Anterior cingulate cortex (tissue), 58 donors: ENCODE data around the gene PROM1.
A peak's percentile ranks its signal among the peaks of the same experiment; 100 is the strongest.

Experiments used
- DNase-seq, 58 donors: peaks; one replicate each; lab custom pipeline; 2025; lab: John Stamatoyannopoulos, UW

The PROM1 gene

DNA sequence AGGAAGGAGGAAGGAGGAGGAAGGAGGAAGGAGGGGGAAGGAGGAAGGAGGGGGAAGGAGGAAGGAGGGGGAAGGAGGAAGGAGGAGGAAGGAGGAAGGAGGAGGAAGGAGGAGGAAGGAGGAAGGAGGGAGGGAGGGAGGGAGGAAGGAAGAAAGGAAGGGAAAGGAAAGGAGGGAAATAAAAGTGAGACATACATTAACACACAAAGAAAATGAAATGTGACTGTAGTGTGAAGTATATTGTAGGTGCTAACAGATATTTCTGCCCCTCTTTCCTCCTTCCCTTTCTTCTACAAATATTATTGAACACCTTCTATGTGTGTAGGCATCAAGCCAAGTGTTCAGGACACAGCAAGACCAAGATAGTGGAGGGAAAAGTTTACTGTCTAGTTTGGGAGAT lies 26.4 kb upstream of the PROM1 start:
- no peak for DNase-seq

- DNase-seq = no peak
These were observed 25.4 kb upstream of the PROM1 start for GRCh38 chr4:16109256-16109655.

DNA sequence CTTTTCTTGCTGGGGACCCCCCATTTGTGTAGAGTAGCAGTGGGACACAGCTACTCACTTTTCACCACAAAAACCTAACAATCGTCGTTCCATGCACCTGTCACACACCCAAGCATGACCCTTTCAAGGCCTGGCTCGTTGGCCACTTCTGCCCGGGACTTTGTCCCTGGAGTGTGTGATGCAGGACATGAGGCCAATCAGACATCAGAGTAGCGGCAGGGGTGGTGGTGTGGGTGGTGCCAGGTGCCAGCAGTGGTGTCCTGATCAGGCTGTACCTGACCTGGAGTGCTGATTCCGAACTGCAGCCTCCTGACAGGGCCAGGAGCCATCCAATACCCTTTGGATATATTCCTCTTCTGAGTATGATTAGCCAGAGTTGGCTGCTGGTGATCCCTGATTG lies 23.1 kb upstream of the PROM1 start:
- DNase-seq = no peak

DNA sequence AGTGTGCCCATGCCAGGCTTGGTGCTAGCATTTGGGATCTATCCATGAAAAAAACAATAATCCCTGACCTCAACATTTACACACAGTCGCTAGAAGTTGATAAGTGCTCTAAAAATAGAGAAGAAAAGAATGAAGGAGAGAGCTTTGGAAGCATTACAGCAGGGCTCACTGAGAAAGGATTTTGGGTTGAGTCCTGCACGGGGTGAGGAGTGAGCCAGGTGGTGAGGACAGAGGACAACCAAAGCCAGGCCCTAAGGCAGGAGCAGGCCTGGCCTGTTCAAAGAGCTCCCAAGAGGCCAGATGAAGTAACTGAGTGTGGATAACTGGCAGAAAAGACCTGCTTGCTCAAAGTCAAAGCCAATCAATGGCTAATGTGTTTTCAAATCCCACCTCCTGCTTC lies 20.7 kb upstream of the PROM1 start:
- no peak for DNase-seq

GRCh38 chr4:16102356-16102755 lies 18.5 kb upstream of the PROM1 start:
- DNase-seq = no peak

GRCh38 chr4:16100833-16101232 lies 17.0 kb upstream of the PROM1 start:
- no peak for DNase-seq

GRCh38 chr4:16092682-16093319 lies 9.0 kb upstream of the PROM1 start:
- DNase-seq = no peak

DNA sequence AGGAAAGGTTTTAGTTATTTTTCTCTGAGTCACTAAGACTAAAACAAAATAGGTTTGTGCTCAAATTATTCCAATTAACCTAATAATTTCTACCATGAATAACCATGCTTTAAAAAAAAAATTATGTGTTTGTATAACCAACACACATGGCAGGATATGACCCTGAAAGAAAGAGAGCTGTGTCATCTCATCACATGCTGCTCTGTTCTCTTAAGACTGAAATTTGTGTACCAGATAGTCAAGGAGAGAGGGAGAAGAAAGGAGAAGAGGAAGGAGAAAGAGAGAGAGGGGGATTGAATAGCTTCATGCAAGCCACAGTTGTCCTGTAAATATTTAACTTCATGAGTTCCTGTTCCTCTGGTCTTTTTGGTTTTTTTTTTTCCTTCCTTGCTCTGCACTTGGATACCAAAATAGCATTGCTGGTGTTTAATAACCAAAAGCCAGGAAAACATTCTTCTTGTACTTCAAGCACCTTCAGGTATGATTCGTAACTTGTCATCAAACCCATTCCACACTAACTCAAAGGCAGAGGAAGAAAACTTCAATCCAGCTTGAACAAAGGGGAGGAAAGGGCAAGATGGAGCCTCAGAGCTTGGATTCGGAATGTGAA lies 6.4 kb upstream of the PROM1 start:
- no peak for DNase-seq

DNA sequence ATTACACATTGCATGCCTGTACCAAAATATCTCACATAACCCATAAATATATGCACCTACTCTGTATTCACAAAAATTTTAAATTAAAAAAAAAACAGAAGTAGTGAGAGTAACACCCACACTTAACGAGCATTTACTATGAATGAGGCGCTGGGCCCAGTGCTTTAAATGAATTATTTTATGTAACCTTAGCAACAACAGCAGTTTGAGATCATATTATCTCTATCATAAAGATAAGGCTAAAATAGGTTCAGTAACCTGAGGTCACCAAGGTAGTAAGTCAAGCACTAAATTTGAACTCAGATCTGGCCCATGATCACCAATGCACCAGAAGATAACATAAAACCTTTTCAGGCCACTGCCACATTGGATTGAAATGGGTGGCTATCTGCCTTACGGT lies 5.3 kb upstream of the PROM1 start:
- DNase-seq = no peak

- no peak for DNase-seq
These were observed 4.8 kb upstream of the PROM1 start for GRCh38 chr4:16088601-16089000.

- no peak for DNase-seq
These were observed 2.0 kb upstream of the PROM1 start for GRCh38 chr4:16085822-16086221.

DNA sequence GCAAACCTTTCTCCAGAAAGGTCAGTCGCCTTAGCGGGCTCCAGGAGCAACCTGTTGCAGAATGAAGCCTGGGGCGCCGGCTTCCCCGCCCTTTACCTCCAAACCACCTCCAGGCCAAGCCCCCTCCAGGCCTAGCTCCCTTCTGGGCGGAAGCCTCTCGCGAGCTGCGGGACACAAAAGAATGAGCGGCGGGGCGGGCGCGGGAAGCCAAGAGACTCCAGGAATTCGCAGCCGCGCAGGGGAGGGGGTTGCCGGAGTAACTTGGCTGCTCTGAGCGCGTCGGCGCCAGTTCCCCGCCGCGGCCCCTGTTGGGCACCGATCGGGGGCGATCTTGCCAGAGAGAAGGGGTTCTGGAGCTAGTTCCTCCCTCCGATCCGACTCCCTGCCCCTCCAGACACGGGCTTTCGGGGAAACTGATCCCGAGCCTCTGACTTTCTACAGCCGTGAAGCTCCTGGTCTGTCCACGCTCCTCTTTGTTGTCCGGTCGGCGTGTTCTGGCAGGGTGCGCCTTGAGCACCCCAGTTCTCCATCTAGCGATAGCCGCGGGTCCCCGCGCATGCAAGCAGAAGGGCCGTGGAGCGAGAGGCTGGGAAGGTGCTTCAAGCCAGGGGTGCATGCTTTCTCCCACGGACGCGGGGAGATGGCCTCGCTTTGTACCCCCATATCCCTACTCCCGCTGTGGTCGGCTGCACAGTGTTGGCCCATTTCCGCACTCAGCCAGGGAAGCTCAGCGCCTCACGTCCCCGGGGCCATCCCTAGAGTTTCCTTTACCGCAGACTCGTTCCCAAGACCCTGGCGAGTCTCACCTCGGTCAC lies 1.2 kb downstream of the PROM1 start:
- peak in 10 of 58 donors; percentile 5 to 50 (median 12) for DNase-seq

DNA sequence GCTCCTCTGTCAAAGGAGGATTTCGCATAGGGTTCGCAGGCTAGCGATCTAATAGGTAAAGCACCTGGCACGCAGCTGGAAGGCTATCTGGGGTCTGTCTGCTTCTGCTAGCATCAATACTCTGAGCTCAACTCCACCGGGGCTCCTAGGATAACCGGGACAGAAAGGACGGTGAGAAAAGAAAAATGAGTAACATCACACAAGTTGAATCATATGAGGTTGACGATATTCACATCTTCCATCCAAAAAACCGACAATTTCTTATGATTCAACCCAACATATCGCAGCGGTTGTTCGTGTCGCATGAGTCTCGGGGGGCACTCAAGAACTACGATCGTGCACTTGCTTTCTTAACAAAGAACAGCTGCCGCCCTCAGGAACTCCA lies 1.8 kb downstream of the PROM1 start:
- DNase-seq = no peak

DNA sequence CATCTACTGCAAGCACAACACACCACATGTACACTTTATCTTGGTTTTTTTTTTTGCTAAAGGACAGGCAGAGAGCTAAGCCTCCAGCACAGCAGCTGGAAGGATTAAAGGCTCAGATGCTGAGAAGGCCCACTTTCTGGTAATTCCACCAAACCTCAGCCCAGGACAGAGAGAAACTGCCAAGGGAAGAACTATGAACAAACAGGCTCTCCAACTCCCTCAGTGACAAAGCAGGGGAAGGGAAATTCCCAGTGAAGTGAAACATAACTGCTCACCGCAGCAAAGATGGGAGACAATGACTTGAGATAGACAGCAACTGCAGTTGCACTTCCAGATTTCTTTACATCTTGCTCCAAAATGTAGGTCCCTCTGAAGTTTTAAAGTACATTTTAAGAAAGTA lies 4.8 kb downstream of the PROM1 start:
- no peak for DNase-seq

- DNase-seq = no peak
These were observed 5.5 kb downstream of the PROM1 start for GRCh38 chr4:16078195-16078760.

GRCh38 chr4:16077786-16078185 lies 6.0 kb downstream of the PROM1 start:
- DNase-seq = no peak

- DNase-seq = no peak
These were observed 7.7 kb downstream of the PROM1 start for GRCh38 chr4:16075975-16076757.

DNA sequence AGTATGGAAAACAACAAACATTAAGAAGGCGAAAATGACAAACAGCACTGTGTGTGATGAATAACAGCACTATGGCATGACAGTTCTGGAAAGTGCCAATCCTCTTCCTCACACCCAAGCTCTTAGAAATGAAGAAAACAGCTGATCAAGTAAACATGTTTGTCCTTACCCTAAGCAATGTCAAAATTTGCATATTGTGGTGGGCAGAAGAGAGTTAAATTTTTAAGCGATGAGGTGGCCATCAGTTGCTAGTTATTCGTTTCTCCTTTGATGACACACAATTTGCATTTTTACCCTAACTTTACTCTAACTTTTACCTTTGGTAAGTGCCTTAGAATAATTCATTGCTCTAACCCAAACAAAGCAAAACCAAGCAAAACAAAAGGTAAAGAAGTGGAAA lies 8.8 kb downstream of the PROM1 start:
- no peak for DNase-seq

DNA sequence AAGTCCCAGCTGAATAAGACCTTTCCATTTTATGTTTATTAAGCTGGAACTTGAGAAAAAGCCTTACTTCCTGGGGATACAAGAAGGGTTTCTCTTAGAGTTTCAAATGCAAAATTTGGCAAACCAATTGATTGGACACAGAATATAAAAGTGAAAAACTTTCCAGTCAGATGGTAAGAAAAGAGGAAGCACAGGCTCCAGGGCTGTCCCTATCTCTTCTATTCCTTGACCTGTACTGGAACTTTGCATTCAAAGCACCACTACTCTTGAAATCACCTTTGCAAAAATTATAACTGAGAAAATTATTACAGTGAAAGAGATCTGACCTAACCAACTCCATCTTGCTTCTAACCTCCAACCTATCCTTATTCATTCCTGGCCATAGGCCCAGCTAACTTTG lies 11.7 kb downstream of the PROM1 start:
- DNase-seq = no peak

DNA sequence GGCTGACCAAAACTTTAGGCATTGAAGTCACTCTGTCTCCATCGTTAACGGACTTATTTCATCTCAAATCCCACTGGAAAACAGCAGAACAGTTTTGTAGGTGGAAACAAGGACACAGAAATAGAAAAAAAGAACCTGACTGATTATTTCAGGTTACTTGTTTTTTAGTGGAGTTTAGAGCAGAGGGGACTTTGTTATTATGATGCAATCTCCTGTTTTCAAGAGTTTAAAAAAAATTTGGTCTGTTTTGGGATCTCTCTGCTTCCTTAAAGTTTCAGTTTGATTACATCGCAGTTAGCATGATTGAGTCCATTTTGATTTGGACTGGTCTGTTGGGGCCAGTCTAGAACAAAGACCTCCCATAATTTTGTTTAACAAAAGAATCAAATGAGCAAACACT lies 13.6 kb downstream of the PROM1 start:
- no peak for DNase-seq

GRCh38 chr4:16067515-16067914 lies 16.3 kb downstream of the PROM1 start:
- DNase-seq = peak in 47 of 58 donors; percentile 5 to 88 (median 37)
